Osteoblast (primary cell): ENCODE results near the gene HMOX2. TPM values are rescaled to one million over a fixed set of nuclear protein-coding genes. Genes with fewer than 3 reads are reported as not detected.

Source experiments
- DNase-seq: peaks from one replicate; pipeline ENCODE4 v3.0.0; 2011; ENCODE audit warnings: low spot score, mixed read lengths; ENCODE audit not compliant: insufficient read length; ENCODE audit errors: missing footprints
- H2AFZ ChIP-seq: 2 replicates; pipeline ENCODE4 v1.6.0; 2011; ENCODE audit warnings: mild to moderate bottlenecking, low read length
- H3K27ac ChIP-seq: 2 replicates; pipeline ENCODE4 v1.5.1; 2011; ENCODE audit warnings: mild to moderate bottlenecking, low read depth, low read length, moderate library complexity
- H3K27me3 ChIP-seq: 2 replicates; pipeline ENCODE4 v1.6.0; 2012; ENCODE audit warnings: mild to moderate bottlenecking, control low read depth, inconsistent platforms, low read length, moderate library complexity; ENCODE audit not compliant: insufficient read depth
- H3K36me3 ChIP-seq: 2 replicates; pipeline ENCODE4 v1.5.1; 2011; ENCODE audit warnings: mild to moderate bottlenecking, low read length, control low read depth, moderate library complexity; ENCODE audit not compliant: insufficient read depth
- H3K4me1 ChIP-seq: 2 replicates; pipeline ENCODE4 v1.5.1; 2011; ENCODE audit warnings: mild to moderate bottlenecking, low read length, control low read depth, moderate library complexity; ENCODE audit not compliant: insufficient read depth
- H3K4me2 ChIP-seq: 2 replicates; pipeline ENCODE4 v1.6.0; 2011; ENCODE audit warnings: mild to moderate bottlenecking, low read length; ENCODE audit not compliant: insufficient read depth
- H3K4me3 ChIP-seq: fragments of 200-600 bp; sonication (generic); 3 replicates; pipeline ENCODE4 v1.5.1; 2012; ENCODE audit warnings: mild to moderate bottlenecking, low read length, inconsistent platforms; ENCODE audit not compliant: insufficient read depth
- H3K79me2 ChIP-seq: 2 replicates; pipeline ENCODE4 v1.6.0; 2012; ENCODE audit warnings: mild to moderate bottlenecking, low read length, control low read depth, inconsistent platforms; ENCODE audit not compliant: insufficient read depth
- H3K9me3 ChIP-seq: 2 replicates; pipeline ENCODE4 v1.5.1; 2011; ENCODE audit warnings: low read depth, low read length, control low read depth
- H4K20me1 ChIP-seq: 2 replicates; pipeline ENCODE4 v1.6.0; 2012; ENCODE audit warnings: mild to moderate bottlenecking, low read length, control low read depth; ENCODE audit not compliant: insufficient read depth
- CTCF ChIP-seq: IDR thresholded peaks from 2 replicates; pipeline ENCODE4 v1.5.1; 2011; ENCODE audit warnings: mild to moderate bottlenecking, low read depth, low read length, moderate library complexity; ENCODE audit errors: extremely low read depth
- total RNA-seq: library from RNA; depleted of rRNA; stranded (reverse); fragments of >200 nt; gene quantifications from 2 replicates; pipeline ENCODE4 v1.2.3, GENCODE V29; 2012

Gene HMOX2
- total RNA-seq, 1 donor = 39.4 TPM

GRCh38 chr16:4508806-4509205 lies 32.6 kb downstream of the HMOX2 start:
- no peak for TF ChIP-seq CTCF
- H3K9me3 ChIP-seq = no peaks in the 10 kb centered on the region
- no peak overlapping the region for H3K4me2 ChIP-seq
- H3K27ac ChIP-seq = no peak overlapping the region
- DNase-seq = no peak
- H2AFZ ChIP-seq = no peak overlapping the region
- peaks cover 27% of the 10 kb centered on the region for H4K20me1 ChIP-seq
- no peaks in the 10 kb centered on the region for H3K27me3 ChIP-seq
- no peak overlapping the region for H3K4me3 ChIP-seq
- peaks cover 60% of the 10 kb centered on the region for H3K36me3 ChIP-seq
- H3K4me1 ChIP-seq = no peaks in the 10 kb centered on the region
- H3K79me2 ChIP-seq = peaks cover 17% of the 10 kb centered on the region

GRCh38 chr16:4509420-4509819 lies 33.2 kb downstream of the HMOX2 start:
- no peak overlapping the region for H3K4me3 ChIP-seq
- peak; percentile 37 for DNase-seq
- peaks cover 13% of the 10 kb centered on the region for H3K79me2 ChIP-seq
- no peaks in the 10 kb centered on the region for H3K9me3 ChIP-seq
- H3K4me2 ChIP-seq = no peak overlapping the region
- H3K27me3 ChIP-seq = no peaks in the 10 kb centered on the region
- no peaks in the 10 kb centered on the region for H3K4me1 ChIP-seq
- peaks cover 24% of the 10 kb centered on the region for H4K20me1 ChIP-seq
- H2AFZ ChIP-seq = no peak overlapping the region
- peaks cover 60% of the 10 kb centered on the region for H3K36me3 ChIP-seq
- TF ChIP-seq CTCF = no peak
- H3K27ac ChIP-seq = no peak overlapping the region

DNA sequence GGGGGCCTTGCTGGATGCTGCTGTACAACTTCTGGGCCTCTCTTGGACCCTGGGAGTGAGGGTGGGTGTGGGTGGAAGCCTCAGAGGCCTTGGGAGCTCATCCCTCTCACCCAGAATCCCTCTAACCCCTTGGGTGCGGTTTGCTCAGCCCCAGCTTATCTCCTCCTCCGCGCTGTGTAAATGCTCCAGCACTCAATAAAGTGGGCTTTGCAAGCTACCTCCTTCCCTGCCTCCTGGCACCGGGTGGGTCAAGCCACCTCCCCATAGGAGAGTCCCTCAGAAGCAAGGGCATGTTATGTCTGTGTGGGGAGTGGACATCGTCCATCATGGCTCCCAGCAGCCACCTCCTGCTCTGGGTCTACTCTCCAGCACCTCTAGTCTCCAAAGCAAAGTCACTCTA lies 33.9 kb downstream of the HMOX2 start:
- Histone ChIP-seq H3K4me1 (no peaks in the 10 kb centered on the region), H3K27ac (no peak overlapping the region), H3K27me3 (no peaks in the 10 kb centered on the region), H3K79me2 (peaks cover 11% of the 10 kb centered on the region), H3K4me3 (no peak overlapping the region), H2AFZ (no peak overlapping the region), H3K9me3 (no peaks in the 10 kb centered on the region), H3K4me2 (no peak overlapping the region), H3K36me3 (peaks cover 60% of the 10 kb centered on the region), H4K20me1 (peaks cover 22% of the 10 kb centered on the region)
- TF ChIP-seq CTCF = no peak
- peak; percentile 17 for DNase-seq

GRCh38 chr16:4510747-4511426 lies 34.7 kb downstream of the HMOX2 start:
- no peak overlapping the region for H2AFZ ChIP-seq
- H3K9me3 ChIP-seq = no peaks in the 10 kb centered on the region
- no peak overlapping the region for H3K4me2 ChIP-seq
- H3K27ac ChIP-seq = no peak overlapping the region
- TF ChIP-seq CTCF = no peak
- no peaks in the 10 kb centered on the region for H3K4me1 ChIP-seq
- H3K36me3 ChIP-seq = peaks cover 53% of the 10 kb centered on the region
- peaks cover 5% of the 10 kb centered on the region for H3K79me2 ChIP-seq
- peaks cover 15% of the 10 kb centered on the region for H4K20me1 ChIP-seq
- no peak overlapping the region for H3K4me3 ChIP-seq
- no peaks in the 10 kb centered on the region for H3K27me3 ChIP-seq
- DNase-seq = peak; percentile 31
